Measurements from ENCODE around the gene APMAP.

Gene APMAP

GRCh38 chr20:24914388-24915241 lies 77.9 kb downstream of the APMAP start:
- Histone ChIP-seq H3K27me3 (ENCODE audit: control insufficient read depth, insufficient read depth, low read length) (no peaks in the 10 kb centered on the region), H3K4me1 (ENCODE audit: control insufficient read depth, low read depth, low read length) (peaks cover 5% of the 10 kb centered on the region), H3K27ac (ENCODE audit: low read length) (no peak overlapping the region), H3K4me3 (ENCODE audit: low read length) (no peak overlapping the region), H3K36me3 (ENCODE audit: control insufficient read depth, low read depth, low read length) (no peaks in the 10 kb centered on the region), H3K9ac (ENCODE audit: low read length) (no peak overlapping the region), H3K9me3 (ENCODE audit: control insufficient read depth, low read depth, low read length) (no peaks in the 10 kb centered on the region)

GRCh38 chr20:24913076-24913628 lies 79.4 kb downstream of the APMAP start:
- Histone ChIP-seq H3K4me3 (ENCODE audit: low read length) (no peak overlapping the region), H3K9ac (ENCODE audit: low read length) (no peak overlapping the region), H3K27ac (ENCODE audit: low read length) (no peak overlapping the region), H3K36me3 (ENCODE audit: control insufficient read depth, low read depth, low read length) (no peaks in the 10 kb centered on the region), H3K27me3 (ENCODE audit: control insufficient read depth, insufficient read depth, low read length) (no peaks in the 10 kb centered on the region), H3K4me1 (ENCODE audit: control insufficient read depth, low read depth, low read length) (peaks cover 5% of the 10 kb centered on the region), H3K9me3 (ENCODE audit: control insufficient read depth, low read depth, low read length) (peaks cover 2% of the 10 kb centered on the region)
